Activated CD4-positive, alpha-beta T cell treated with anti-CD3 and anti-CD28 coated beads for 48 hours (primary cell): ENCODE results near the gene NFKB1.

Experiments
- DNase-seq: peaks from one replicate; pipeline ENCODE4 v3.0.0-alpha.2; 2020

NFKB1 gene

DNA sequence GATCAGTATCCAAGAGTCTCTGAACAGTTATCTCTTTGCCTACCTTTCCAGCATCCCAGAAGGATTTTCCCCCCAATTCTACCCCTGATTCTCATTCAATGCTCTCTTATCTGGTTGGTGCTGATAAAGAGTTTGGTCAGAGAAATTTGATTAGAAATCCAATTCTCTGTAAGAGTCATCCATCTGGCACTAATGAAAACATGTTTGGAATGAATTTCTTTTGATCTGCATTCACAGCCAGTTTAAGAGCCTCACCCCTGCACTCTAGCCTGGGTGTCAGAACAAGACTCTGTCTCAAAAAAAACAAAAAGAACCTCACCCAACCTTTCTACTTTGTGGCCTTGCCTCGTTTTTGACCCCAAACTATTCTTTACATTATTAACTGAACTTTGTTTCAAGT is 137.5 kb downstream of the NFKB1 start:
- DNase-seq = no peak

DNA sequence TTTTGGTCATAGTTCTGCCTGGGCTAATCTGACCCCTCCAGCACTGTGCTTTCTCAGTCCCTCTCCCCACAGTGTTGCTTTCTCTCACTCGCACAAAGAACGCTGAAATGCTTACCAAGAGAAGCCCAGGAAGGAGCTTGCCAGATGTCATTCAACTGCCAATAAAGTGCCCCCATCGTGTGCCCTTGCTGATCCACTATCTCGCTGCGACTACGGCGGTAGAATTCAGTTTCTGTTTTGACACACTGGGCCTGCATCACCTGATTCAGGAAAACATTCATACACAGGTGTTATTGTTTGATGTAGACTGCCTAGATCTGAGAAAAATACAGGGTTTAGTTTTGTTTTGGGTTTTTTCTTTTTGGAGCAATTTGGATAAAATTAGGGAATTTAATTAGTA is 138.4 kb downstream of the NFKB1 start:
- DNase-seq = no peak

DNA sequence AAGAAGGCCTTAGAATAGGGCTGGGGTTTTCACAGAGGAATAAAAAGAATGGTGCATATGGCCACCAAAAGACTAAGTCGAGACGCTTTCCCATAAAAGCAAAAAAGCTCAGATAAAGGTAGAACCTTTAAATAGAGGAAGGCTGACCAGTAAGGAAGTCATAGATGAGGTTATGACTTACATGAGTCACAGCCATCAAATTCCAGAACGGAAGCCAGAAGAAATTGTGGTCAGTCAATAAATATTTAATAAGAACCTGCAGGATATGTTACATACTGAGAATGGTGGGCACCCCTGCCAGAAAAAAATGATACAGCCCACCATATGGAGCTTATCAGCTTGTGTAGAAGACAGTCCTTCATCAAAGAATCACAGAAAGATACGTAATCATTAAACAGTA is 139.5 kb downstream of the NFKB1 start:
- no peak for DNase-seq

DNA sequence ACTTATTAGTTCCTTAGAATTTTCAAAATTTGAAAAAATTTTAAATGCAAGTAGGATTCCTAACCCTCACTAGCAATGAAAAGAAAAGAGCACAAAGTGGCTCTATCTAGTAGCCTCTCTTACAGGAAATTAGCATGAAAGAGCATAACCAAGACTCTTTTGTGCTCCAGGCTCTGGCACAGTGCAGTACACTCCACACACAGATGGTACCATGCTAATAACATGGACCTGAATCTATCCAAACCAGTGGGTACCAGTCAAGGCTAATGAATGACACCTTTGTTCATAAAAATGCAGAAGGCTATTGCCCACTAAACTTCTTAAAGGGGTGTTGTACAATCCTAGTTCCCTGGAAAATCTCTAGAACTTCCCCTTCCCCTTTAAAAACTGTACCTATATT is 140.6 kb downstream of the NFKB1 start:
- no peak for DNase-seq

DNA sequence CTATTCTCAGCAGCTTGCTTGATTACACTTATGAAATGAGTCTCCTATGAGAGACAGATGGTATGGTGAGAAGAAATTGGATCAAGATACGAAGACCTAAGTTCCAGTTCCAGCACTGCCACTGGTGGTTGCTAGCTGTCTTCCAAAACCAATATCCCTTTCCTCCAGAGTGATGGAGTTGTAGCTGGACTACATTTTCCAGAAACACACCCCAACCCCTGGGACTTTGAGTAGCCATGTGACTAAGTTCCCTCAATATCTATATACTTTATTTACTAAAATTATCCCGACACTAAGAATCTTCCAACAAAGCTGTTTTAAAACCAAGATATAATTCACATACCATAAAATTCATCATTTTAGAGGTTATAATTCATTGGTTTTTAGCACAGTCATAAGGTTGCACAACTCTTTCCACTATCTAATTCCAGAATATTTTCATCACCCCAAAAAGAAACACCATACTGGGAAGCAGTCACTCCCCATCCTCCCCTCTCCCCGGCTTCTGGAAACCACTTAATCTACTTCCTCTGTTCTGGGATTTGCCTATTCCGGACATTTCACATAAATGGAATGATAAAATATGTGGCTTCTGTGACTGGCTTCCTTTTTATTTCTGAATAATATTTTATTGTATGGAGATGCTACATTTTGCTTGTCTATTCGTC is 141.6 kb downstream of the NFKB1 start:
- DNase-seq = no peak

DNA sequence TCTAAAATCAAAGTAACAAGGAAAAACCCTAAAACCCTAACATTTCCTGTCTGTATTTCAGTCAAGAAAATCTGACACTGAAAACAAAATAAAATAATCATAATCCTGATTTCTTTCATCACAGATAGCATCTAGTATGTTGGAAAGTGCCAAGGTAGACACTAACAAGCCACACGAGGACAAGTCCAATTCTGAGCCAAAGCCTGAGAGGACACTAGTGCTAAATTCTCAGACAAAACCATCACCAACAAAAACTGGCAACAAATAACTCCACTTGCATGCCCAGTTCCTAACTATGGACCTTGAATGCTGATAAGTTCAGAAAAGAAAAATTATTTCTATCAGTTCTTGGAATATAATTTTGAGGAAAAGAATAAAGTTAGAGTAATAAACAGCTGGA is 146.0 kb downstream of the NFKB1 start:
- DNase-seq = no peak

DNA sequence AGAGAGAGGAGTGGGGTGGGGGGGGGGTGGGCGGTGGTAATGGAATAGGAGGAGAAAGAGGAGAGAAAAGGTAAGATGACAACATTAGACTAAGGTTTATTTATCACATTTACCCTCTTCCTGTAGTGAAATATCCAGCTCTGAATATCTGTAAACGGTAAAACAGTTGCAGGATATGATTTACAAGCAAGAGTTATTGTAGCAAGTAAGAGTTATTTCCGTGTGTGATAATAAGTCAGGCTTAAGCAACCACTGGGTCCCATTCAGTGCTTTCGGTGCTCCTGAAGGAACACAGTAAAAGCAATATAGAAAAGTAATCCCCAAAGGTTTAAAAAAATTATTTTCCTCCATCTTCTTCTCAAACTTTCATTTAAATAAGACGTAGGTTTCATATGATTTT is 156.0 kb downstream of the NFKB1 start:
- no peak for DNase-seq

DNA sequence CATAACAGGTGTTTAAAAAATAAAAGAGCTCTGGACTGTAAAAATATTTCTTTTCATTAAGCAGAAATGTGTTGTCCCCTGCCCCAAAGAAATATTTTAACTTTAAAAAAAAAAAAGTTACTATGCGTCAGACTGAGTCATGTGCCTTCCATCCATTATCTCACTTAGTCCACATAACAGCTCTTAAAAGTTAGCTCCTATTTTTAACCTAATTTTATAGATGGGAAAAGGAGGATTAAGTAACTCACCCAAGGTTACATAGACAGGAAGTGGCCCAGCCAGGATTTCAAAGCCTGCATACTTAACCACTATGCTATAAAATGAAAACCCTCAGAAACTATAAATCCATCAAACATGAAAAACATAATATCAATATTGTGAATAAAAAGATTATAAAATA is 161.9 kb downstream of the NFKB1 start:
- DNase-seq = no peak

DNA sequence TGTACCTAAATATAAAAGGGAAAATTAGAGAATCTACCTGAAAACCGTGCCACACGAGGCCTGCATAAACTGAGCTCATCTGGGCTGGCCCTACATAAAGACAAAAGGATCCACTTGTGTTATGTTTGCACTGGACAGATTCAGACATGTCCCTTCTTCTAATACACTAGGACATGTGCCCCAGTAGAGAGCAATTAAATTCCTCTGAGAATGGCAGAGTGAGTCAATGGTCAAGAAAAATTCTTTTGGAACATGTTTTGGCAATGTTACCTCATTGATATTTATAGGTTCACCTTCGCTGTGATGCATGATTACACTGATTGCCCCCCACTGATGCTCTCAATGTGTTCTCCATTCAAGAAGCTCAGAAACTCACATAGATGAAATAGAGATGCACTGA is 164.4 kb downstream of the NFKB1 start:
- no peak for DNase-seq
